Right lobe of liver (tissue), 4 donors: Measurements from ENCODE around the gene HIBADH.

Source experiments
- CTCF ChIP-seq, 4 donors: fragments of 200-600 bp in 3 of 4; fragments of 450-650 bp in 1 of 4; IDR thresholded peaks; one replicate each; pipeline versions ENCODE4 v1.5.1 to v1.8.0; 2016 to 2022; ENCODE audit warnings: antibody characterized with exemption in 4 of 4, mild to moderate bottlenecking in 2 of 4
- POLR2A ChIP-seq: fragments of 450-650 bp; IDR thresholded peaks from one replicate; pipeline ENCODE4 v1.6.1; 2017; ENCODE audit warnings: antibody characterized with exemption, mild to moderate bottlenecking
- donor health status: DM: no; HTN: no; CAD: no.
- donor health status: DM: no; HTN: no; CAD: no.
- donor health status: DM: no; HTN: yes; CAD: no.

GRCh38 chr7:27555670-27556069 lies 107.0 kb downstream of the HIBADH start:
- TF ChIP-seq CTCF (IDR thresholded peaks at IDR 0.05) (no peak), POLR2A (no peak)
